A673 (cell line): ENCODE results near the gene SPATA25. TPM values are rescaled to one million over a fixed set of nuclear protein-coding genes. Genes with fewer than 3 reads are reported as not detected.

Experiments used
- BruUV-seq: library from RNA; stranded (reverse); fragments of 400-500 nt; replicated peaks from 2 replicates; lab custom pipeline; 2021; lab: Mats Ljungman, UMichigan
- CTCF ChIA-PET: fragments of 300-600 bp; sonication (Branson Sonifier 250); formaldehyde crosslinking; loops from one replicate; lab custom pipeline; 2022; ENCODE audit warnings: antibody characterized with exemption; lab: Charles Lee
- POLR2A ChIA-PET: fragments of 300-600 bp; sonication (Branson Sonifier 250); formaldehyde crosslinking; loops from one replicate; lab custom pipeline; 2022; ENCODE audit warnings: antibody characterized with exemption; ENCODE audit not compliant: low non-redundant PET; lab: Charles Lee
- DNase-seq: peaks from one replicate; pipeline ENCODE4 v3.0.0-alpha.2; 2015; ENCODE audit warnings: low spot score
- H3K27ac ChIP-seq: fragments of 200-600 bp; sonication (generic); 2 replicates; pipeline ENCODE4 v1.5.1; 2016; ENCODE audit warnings: mixed run types, low read depth, mild to moderate bottlenecking, mixed read lengths, antibody characterized with exemption, low read length; ENCODE audit not compliant: poor library complexity, severe bottlenecking
- H3K27me3 ChIP-seq: fragments of 200-600 bp; sonication (generic); replicated peaks from 2 replicates; pipeline ENCODE4 v1.6.1; 2017; ENCODE audit warnings: mixed run types, low read depth, mild to moderate bottlenecking, mixed read lengths, antibody characterized with exemption, low read length; ENCODE audit not compliant: insufficient read depth, poor library complexity
- H3K36me3 ChIP-seq: fragments of 200-600 bp; sonication (generic); 2 replicates; pipeline ENCODE4 v1.6.1; 2016; ENCODE audit warnings: mixed run types, mild to moderate bottlenecking, mixed read lengths, antibody characterized with exemption, low read length; ENCODE audit not compliant: insufficient read depth, poor library complexity, severe bottlenecking
- H3K4me1 ChIP-seq: fragments of 200-600 bp; sonication (generic); 2 replicates; pipeline ENCODE4 v1.6.1; 2017; ENCODE audit warnings: mixed run types, mild to moderate bottlenecking, mixed read lengths, antibody characterized with exemption, low read length; ENCODE audit not compliant: insufficient read depth, poor library complexity, severe bottlenecking
- H3K4me3 ChIP-seq: fragments of 200-600 bp; sonication (generic); 2 replicates; pipeline ENCODE4 v1.5.1; 2016; ENCODE audit warnings: low read depth, mixed run types, mild to moderate bottlenecking, mixed read lengths, low read length; ENCODE audit not compliant: poor library complexity, severe bottlenecking
- H3K9me3 ChIP-seq: fragments of 200-600 bp; sonication (generic); 2 replicates; pipeline ENCODE4 v1.6.1; 2016; ENCODE audit warnings: mixed run types, low read depth, mild to moderate bottlenecking, mixed read lengths, antibody characterized with exemption, low read length; ENCODE audit not compliant: poor library complexity, severe bottlenecking
- EZH2 ChIP-seq: fragments of 200-600 bp; sonication (generic); IDR thresholded peaks from 2 replicates; pipeline ENCODE4 v1.6.1; 2017; ENCODE audit warnings: borderline replicate concordance, low read depth, mild to moderate bottlenecking, mixed read lengths, antibody characterized with exemption, low read length; ENCODE audit not compliant: poor library complexity, severe bottlenecking
- intact Hi-C: fragments of 100-400 bp; cut with micrococcal nuclease; formaldehyde crosslinking; loops from one replicate; pipeline ENCODE4 v1.10.0; 2022; ENCODE audit not compliant: unreplicated experiment
- total RNA-seq: library from RNA; stranded (reverse); gene quantifications from 2 replicates; pipeline ENCODE4 v1.2.3, GENCODE V29; 2021
- TF ChIP-seq, protein P1 (sequence below): fragments of 300-800, 200-600 bp; sonication (generic); conservative IDR thresholded peaks from 2 replicates; pipeline ENCODE4 v1.5.1; 2017; ENCODE audit warnings: low read depth, mild to moderate bottlenecking, antibody characterized with exemption, low read length, moderate library complexity, mixed read lengths

SPATA25 gene
- total RNA-seq, 1 experiment from 2014 or later = 1.9 TPM

DNA sequence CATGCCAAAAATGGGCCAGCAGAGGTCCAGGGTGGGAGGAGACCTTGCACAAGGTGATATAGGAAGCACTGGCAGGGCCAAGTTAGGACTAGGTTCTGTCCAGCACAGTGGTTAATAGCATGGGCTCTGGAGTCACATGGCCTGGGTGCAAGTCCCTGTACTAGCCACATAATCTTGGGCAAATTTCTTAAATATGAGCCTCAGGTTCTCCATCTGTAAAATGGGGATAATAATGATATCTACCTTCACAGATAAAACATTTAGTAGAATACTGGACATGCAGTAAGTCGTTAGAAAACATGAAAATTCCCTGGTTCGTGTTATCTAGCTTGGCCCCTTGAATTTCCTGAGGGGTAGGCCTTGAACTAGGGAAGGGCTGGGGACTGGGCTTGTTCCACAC, 9.9 kb upstream of the SPATA25 start:
- Histone ChIP-seq H3K36me3 (peaks cover 38% of the 10 kb centered on the region), H3K27me3 (no peaks in the 10 kb centered on the region), H3K9me3 (no peaks in the 10 kb centered on the region), H3K27ac (no peak overlapping the region), H3K4me3 (no peak overlapping the region), H3K4me1 (peaks cover 1% of the 10 kb centered on the region)
- TF ChIP-seq EZH2 = no peak
- TF ChIP-seq, protein P1, sequence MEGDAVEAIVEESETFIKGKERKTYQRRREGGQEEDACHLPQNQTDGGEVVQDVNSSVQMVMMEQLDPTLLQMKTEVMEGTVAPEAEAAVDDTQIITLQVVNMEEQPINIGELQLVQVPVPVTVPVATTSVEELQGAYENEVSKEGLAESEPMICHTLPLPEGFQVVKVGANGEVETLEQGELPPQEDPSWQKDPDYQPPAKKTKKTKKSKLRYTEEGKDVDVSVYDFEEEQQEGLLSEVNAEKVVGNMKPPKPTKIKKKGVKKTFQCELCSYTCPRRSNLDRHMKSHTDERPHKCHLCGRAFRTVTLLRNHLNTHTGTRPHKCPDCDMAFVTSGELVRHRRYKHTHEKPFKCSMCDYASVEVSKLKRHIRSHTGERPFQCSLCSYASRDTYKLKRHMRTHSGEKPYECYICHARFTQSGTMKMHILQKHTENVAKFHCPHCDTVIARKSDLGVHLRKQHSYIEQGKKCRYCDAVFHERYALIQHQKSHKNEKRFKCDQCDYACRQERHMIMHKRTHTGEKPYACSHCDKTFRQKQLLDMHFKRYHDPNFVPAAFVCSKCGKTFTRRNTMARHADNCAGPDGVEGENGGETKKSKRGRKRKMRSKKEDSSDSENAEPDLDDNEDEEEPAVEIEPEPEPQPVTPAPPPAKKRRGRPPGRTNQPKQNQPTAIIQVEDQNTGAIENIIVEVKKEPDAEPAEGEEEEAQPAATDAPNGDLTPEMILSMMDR = no peak
- DNase-seq = no peak
- BruUV-seq = no TSS peak
- POLR2A ChIA-PET = no interaction called here
- CTCF ChIA-PET = no interaction called here
- intact Hi-C loops = loop anchor here (10.0 kb wide), 1 partner anchor 68 kb away; no protein-coding TSS in a partner anchor

DNA sequence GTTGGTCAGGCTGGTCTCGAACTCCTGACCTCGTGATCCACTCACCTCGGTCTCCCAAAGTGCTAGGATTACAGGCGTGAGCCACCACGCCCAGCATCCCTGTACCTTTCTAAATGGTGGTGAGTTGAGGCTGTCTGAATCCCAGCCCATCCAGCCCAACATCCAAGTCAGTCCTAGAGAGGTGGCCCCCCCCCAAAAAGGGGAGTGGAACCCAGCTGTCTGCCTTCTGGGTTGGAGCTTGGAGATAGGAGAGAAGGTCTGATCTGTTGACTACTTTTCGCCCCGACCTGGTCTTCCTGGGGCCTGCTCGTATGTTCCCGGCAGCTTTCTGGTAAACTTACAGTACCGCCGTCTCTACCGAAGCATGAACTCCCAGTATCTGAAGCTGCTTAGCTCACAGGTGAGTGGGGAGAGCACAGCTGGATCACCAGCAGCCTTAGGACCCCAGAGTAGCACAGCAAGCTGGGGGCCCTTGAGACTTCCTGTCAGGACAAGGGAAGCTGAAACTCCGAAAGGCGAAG, 9.3 kb upstream of the SPATA25 start:
- no peak for DNase-seq
- Histone ChIP-seq H3K4me1 (peaks cover 7% of the 10 kb centered on the region), H3K9me3 (no peaks in the 10 kb centered on the region), H3K36me3 (peaks cover 33% of the 10 kb centered on the region), H3K27ac (no peak overlapping the region), H3K4me3 (no peak overlapping the region), H3K27me3 (no peaks in the 10 kb centered on the region)
- ChIA-PET POLR2A (no interaction called here), CTCF (no interaction called here)
- no peak for TF ChIP-seq EZH2
- TF ChIP-seq, protein P1 = no peak
- no TSS peak for BruUV-seq
- intact Hi-C loops = loop anchor here (10.0 kb wide), 1 partner anchor 68 kb away; no protein-coding TSS in a partner anchor

DNA sequence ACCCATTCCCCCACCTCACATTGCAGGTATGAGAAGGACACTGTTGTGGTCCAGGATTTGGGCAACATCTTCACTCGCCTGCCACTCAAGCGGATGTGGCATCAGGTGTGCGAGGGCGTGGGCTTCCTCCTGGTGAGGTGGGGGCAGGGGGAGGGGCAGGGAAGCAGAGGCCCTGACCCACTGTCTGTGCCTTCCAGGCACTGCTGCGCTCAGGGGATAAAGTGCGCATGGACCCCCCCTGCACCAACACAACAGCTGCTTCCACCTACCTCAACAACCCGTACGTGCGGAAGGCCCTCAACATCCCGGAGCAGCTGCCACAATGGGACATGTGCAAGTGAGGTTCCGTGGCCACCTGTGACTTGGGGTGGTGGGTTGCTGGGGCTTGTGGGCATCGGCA, 7.4 kb upstream of the SPATA25 start:
- intact Hi-C loops = loop anchor here (10.0 kb wide), 1 partner anchor 70 kb away; no protein-coding TSS in a partner anchor
- Histone ChIP-seq H3K9me3 (no peaks in the 10 kb centered on the region), H3K36me3 (peaks cover 26% of the 10 kb centered on the region), H3K4me3 (no peak overlapping the region), H3K27me3 (no peaks in the 10 kb centered on the region), H3K4me1 (peaks cover 8% of the 10 kb centered on the region), H3K27ac (no peak overlapping the region)
- BruUV-seq = no TSS peak
- POLR2A ChIA-PET = no interaction called here
- no peak for DNase-seq
- CTCF ChIA-PET = no interaction called here
- no peak for TF ChIP-seq EZH2
- TF ChIP-seq, protein P1 = no peak
